Hepatocyte (in vitro differentiated cells): ENCODE results near the gene KRTAP10-8. TPM values are rescaled to one million over a fixed set of nuclear protein-coding genes. Genes with fewer than 3 reads are reported as not detected.

Experiments
- DNase-seq: peaks from one replicate; pipeline ENCODE4 v3.0.0-alpha.2; 2016; ENCODE audit warnings: low spot score
- H2AFZ ChIP-seq: fragments of 200-600 bp; sonication (generic); 2 replicates; pipeline ENCODE4 v1.6.0; 2016; ENCODE audit warnings: antibody characterized with exemption, mild to moderate bottlenecking
- H3K27ac ChIP-seq: fragments of 200-600 bp; sonication (generic); 2 replicates; pipeline ENCODE4 v1.5.1; 2016; ENCODE audit warnings: mild to moderate bottlenecking
- H3K27me3 ChIP-seq: fragments of 200-600 bp; sonication (generic); 2 replicates; pipeline ENCODE4 v1.6.1; 2016
- H3K36me3 ChIP-seq: fragments of 200-600 bp; sonication (generic); replicated peaks from 2 replicates; pipeline ENCODE4 v1.5.1; 2016; ENCODE audit warnings: low read depth; ENCODE audit not compliant: insufficient read depth
- H3K4me1 ChIP-seq: fragments of 200-600 bp; sonication (generic); 2 replicates; pipeline ENCODE4 v1.5.1; 2016; ENCODE audit warnings: mild to moderate bottlenecking, moderate library complexity; ENCODE audit not compliant: insufficient read depth
- H3K4me2 ChIP-seq: fragments of 200-600 bp; sonication (generic); 2 replicates; pipeline ENCODE4 v1.6.0; 2016
- H3K4me3 ChIP-seq: fragments of 200-600 bp; sonication (generic); 2 replicates; pipeline ENCODE4 v1.5.1; 2016; ENCODE audit warnings: mild to moderate bottlenecking
- H3K79me2 ChIP-seq: fragments of 200-600 bp; sonication (generic); 2 replicates; pipeline ENCODE4 v1.6.0; 2017; ENCODE audit warnings: mild to moderate bottlenecking
- H3K9me2 ChIP-seq: fragments of 200-600 bp; sonication (generic); replicated peaks from 2 replicates; pipeline ENCODE4 v1.6.0; 2017; ENCODE audit warnings: mild to moderate bottlenecking; ENCODE audit not compliant: insufficient read depth
- H3K9me3 ChIP-seq: fragments of 200-600 bp; sonication (generic); 2 replicates; pipeline ENCODE4 v1.5.1; 2016; ENCODE audit warnings: low read depth, mild to moderate bottlenecking
- H4K20me1 ChIP-seq: fragments of 200-600 bp; sonication (generic); 2 replicates; pipeline ENCODE4 v1.6.0; 2016; ENCODE audit warnings: mild to moderate bottlenecking; ENCODE audit not compliant: insufficient read depth, poor library complexity, severe bottlenecking
- CTCF ChIP-seq: fragments of 200-600 bp; sonication (generic); IDR thresholded peaks from 2 replicates; pipeline ENCODE4 v1.5.1; 2016; ENCODE audit warnings: antibody characterized with exemption, mild to moderate bottlenecking; ENCODE audit not compliant: poor library complexity
- EZH2 ChIP-seq: fragments of 200-600 bp; sonication (generic); IDR thresholded peaks from 2 replicates; pipeline ENCODE4 v1.6.1; 2016; ENCODE audit warnings: antibody characterized with exemption, mild to moderate bottlenecking, borderline replicate concordance
- EZH2phosphoT487 ChIP-seq: fragments of 200-600 bp; sonication (generic); IDR thresholded peaks from one replicate; pipeline ENCODE4 v1.6.1; 2018; ENCODE audit warnings: antibody characterized with exemption, mild to moderate bottlenecking, low read depth, moderate library complexity; ENCODE audit not compliant: unreplicated experiment, severe bottlenecking
- WGBS: methylation state at CpG from one replicate; pipeline ENCODE4 v1.1.6; 2016; ENCODE audit warnings: low lambda C conversion rate; ENCODE audit errors: missing lambda C conversion rate; 5-methylcytosine and 5-hydroxymethylcytosine counted together
- polyA plus RNA-seq: library from polyadenylated mRNA; unstranded; fragments of >200 nt; fragmentation: Nextera tagmentation; extraction: Ambion mirVana; gene quantifications from 2 replicates; pipeline ENCODE4 v1.2.1, GENCODE V29; 2016
- total RNA-seq: library from RNA; depleted of rRNA; stranded (reverse); fragments of >200 nt; gene quantifications from 2 replicates; pipeline ENCODE4 v1.2.3, GENCODE V29; 2014

The KRTAP10-8 gene
- total and polyA plus RNA-seq, 2 experiments from 2014 or later, result not detected

- H4K20me1 ChIP-seq, result no peaks in the 10 kb centered on the region
Observed at GRCh38 chr21:44602463-44602850, 9.4 kb upstream of the KRTAP10-8 start.

GRCh38 chr21:44603109-44603875 lies 8.6 kb upstream of the KRTAP10-8 start:
- no peak overlapping the region for H3K4me2 ChIP-seq
- H3K27me3 ChIP-seq, result no peaks in the 10 kb centered on the region
- H3K9me2 ChIP-seq, result no peaks in the 10 kb centered on the region
- no peaks in the 10 kb centered on the region for H3K9me3 ChIP-seq
- H3K4me1 ChIP-seq, result no peaks in the 10 kb centered on the region
- H2AFZ ChIP-seq, result no peak overlapping the region
- H4K20me1 ChIP-seq, result no peaks in the 10 kb centered on the region
- DNase-seq, result no peak
- no peaks in the 10 kb centered on the region for H3K36me3 ChIP-seq
- no peak overlapping the region for H3K4me3 ChIP-seq
- no peaks in the 10 kb centered on the region for H3K79me2 ChIP-seq
- WGBS, result 64% methylated on average over 17 of the region's 17 CpGs
- no peak for TF ChIP-seq EZH2phosphoT487
- TF ChIP-seq EZH2, result no peak
- TF ChIP-seq CTCF, result no peak
- H3K27ac ChIP-seq, result no peak overlapping the region

More at GRCh38 chr21:44602463-44602850, 9.4 kb upstream of the KRTAP10-8 start:
- no peak for TF ChIP-seq EZH2
- no peak for TF ChIP-seq CTCF
- TF ChIP-seq EZH2phosphoT487, result no peak
- WGBS, result 91% methylated on average over 19 of the region's 21 CpGs
- DNase-seq, result no peak
- Histone ChIP-seq H3K9me2 (no peaks in the 10 kb centered on the region), H3K27ac (no peak overlapping the region), H3K4me2 (no peak overlapping the region), H3K9me3 (no peaks in the 10 kb centered on the region), H3K27me3 (no peaks in the 10 kb centered on the region), H2AFZ (no peak overlapping the region), H3K79me2 (no peaks in the 10 kb centered on the region), H3K4me1 (no peaks in the 10 kb centered on the region), H3K4me3 (no peak overlapping the region), H3K36me3 (no peaks in the 10 kb centered on the region)

GRCh38 chr21:44603911-44604310 lies 8.0 kb upstream of the KRTAP10-8 start:
- 91% methylated on average over 8 of the region's 8 CpGs for WGBS
- Histone ChIP-seq H3K9me3 (no peaks in the 10 kb centered on the region), H3K27me3 (no peaks in the 10 kb centered on the region)

GRCh38 chr21:44606495-44606894 lies 5.4 kb upstream of the KRTAP10-8 start:
- no peak for DNase-seq
- Histone ChIP-seq H3K9me2 (no peaks in the 10 kb centered on the region), H3K4me2 (no peak overlapping the region), H3K79me2 (no peaks in the 10 kb centered on the region), H3K9me3 (no peaks in the 10 kb centered on the region), H3K4me1 (no peaks in the 10 kb centered on the region), H2AFZ (no peak overlapping the region), H3K36me3 (no peaks in the 10 kb centered on the region), H3K27me3 (no peaks in the 10 kb centered on the region), H3K4me3 (no peak overlapping the region), H3K27ac (no peak overlapping the region), H4K20me1 (no peaks in the 10 kb centered on the region)
- TF ChIP-seq CTCF (no peak), EZH2 (no peak), EZH2phosphoT487 (no peak)
- WGBS, result 76% methylated on average over 4 of the region's 4 CpGs

More at GRCh38 chr21:44603911-44604310, 8.0 kb upstream of the KRTAP10-8 start:
- Histone ChIP-seq H3K9me2 (no peaks in the 10 kb centered on the region), H3K27ac (no peak overlapping the region), H4K20me1 (no peaks in the 10 kb centered on the region), H3K4me1 (no peaks in the 10 kb centered on the region), H3K4me3 (no peak overlapping the region), H3K36me3 (no peaks in the 10 kb centered on the region), H3K79me2 (no peaks in the 10 kb centered on the region), H3K4me2 (no peak overlapping the region), H2AFZ (no peak overlapping the region)
- no peak for DNase-seq
- TF ChIP-seq EZH2, result no peak
